Nephron progenitor cell (in vitro differentiated cells): Measurements from ENCODE around the gene ZP1.
A peak's percentile ranks its signal among the peaks of the same experiment; 100 is the strongest.

Experiments used
- DNase-seq: peaks from one replicate; pipeline ENCODE4 v3.0.0; 2021
- H3K27ac Mint-ChIP-seq: 2 replicates; pipeline ENCODE4 v1.8.0; 2021; ENCODE audit warnings: mild to moderate bottlenecking, moderate library complexity, mixed read lengths
- H3K27me3 Mint-ChIP-seq: 2 replicates; pipeline ENCODE4 v1.8.0; 2021; ENCODE audit warnings: mild to moderate bottlenecking, low read depth, mixed read lengths; ENCODE audit not compliant: poor library complexity
- H3K36me3 Mint-ChIP-seq: 2 replicates; pipeline ENCODE4 v1.8.0; 2021; ENCODE audit warnings: low read depth, mixed read lengths
- H3K4me1 Mint-ChIP-seq: 2 replicates; pipeline ENCODE4 v1.8.0; 2021; ENCODE audit warnings: mixed read lengths
- H3K4me3 Mint-ChIP-seq: 2 replicates; pipeline ENCODE4 v1.8.0; 2021; ENCODE audit warnings: mild to moderate bottlenecking, moderate library complexity, mixed read lengths
- H3K9me3 Mint-ChIP-seq: 2 replicates; pipeline ENCODE4 v1.8.0; 2021; ENCODE audit warnings: mild to moderate bottlenecking, moderate library complexity, mixed read lengths
- TF ChIP-seq, protein P1 (sequence below): fragments of 200-600 bp; sonication (generic); IDR thresholded peaks from 2 replicates; pipeline ENCODE4 v1.5.0; 2021; ENCODE audit warnings: antibody characterized with exemption

The ZP1 gene

DNA sequence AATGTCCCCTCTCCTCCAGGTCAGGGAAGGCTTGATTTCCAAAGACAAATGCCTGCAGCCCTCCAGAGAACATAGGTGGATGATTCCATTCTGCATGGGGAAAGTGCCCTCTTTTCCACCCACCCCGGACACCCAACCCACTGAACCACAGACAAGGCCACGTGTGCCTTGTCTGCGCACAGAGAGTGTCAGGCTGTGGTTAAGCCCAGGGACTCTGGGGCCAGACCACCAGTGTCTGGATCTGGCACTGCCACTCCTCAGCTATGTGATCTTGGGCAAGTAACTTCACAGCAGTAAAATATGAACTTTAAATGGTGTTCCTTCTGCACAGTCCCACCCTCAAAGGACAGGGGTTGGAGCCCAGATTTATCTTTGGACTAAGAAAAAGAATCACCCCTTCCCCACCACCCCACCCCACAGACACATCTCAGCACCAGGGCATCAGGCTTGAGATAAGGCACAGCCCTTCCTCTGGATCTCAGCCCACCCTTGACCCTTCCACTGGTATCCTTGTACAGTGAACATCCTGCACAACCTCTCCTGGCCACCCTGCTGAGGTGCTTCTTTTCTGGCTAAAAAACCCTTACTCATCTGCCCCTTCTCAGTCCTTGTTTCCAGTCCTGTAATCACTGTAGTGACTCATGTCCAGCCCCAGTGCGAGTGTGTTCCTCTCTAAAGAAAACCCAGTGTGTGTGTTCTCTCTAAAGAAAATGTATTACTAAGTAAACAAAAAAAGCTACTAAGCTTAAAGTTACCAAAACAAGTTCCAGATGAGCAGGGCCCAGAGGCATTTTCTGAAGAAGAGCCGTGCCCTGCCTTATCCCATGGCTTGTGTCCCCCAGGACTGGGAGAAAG lies 9.7 kb upstream of the ZP1 start:
- Mint-ChIP-seq H3K27me3 (peaks cover 6% of the 10 kb centered on the region), H3K27ac (no peak overlapping the region), H3K36me3 (no peaks in the 10 kb centered on the region), H3K9me3 (no peaks in the 10 kb centered on the region), H3K4me3 (no peak overlapping the region), H3K4me1 (peaks cover 41% of the 10 kb centered on the region)
- TF ChIP-seq, protein P1, sequence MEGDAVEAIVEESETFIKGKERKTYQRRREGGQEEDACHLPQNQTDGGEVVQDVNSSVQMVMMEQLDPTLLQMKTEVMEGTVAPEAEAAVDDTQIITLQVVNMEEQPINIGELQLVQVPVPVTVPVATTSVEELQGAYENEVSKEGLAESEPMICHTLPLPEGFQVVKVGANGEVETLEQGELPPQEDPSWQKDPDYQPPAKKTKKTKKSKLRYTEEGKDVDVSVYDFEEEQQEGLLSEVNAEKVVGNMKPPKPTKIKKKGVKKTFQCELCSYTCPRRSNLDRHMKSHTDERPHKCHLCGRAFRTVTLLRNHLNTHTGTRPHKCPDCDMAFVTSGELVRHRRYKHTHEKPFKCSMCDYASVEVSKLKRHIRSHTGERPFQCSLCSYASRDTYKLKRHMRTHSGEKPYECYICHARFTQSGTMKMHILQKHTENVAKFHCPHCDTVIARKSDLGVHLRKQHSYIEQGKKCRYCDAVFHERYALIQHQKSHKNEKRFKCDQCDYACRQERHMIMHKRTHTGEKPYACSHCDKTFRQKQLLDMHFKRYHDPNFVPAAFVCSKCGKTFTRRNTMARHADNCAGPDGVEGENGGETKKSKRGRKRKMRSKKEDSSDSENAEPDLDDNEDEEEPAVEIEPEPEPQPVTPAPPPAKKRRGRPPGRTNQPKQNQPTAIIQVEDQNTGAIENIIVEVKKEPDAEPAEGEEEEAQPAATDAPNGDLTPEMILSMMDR = no peak
- no peak for DNase-seq

DNA sequence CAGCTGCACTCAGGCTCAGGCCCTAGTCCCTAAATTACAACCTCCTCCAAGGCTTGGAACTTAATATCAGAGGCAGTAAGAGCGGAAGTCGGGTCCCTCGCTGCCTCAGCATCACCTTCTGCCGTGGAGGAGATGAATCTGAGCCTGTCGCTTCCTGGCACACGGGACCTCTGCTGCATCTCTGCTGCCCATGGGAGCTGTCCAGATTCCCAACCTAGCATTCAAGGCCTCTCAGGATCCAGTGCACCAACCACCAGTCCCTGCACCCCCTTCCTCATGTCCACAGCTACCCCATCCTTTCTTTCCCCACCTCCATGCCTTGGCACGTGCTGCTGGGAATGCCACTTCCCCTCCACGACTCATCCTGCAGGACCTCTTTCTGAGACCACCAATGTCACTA lies 9.1 kb upstream of the ZP1 start:
- Mint-ChIP-seq H3K27me3 (peaks cover 6% of the 10 kb centered on the region), H3K4me1 (peaks cover 46% of the 10 kb centered on the region), H3K4me3 (no peak overlapping the region), H3K9me3 (no peaks in the 10 kb centered on the region), H3K36me3 (no peaks in the 10 kb centered on the region), H3K27ac (peak overlapping the region; percentile 88)
- DNase-seq = no peak
- TF ChIP-seq, protein P1 = no peak

DNA sequence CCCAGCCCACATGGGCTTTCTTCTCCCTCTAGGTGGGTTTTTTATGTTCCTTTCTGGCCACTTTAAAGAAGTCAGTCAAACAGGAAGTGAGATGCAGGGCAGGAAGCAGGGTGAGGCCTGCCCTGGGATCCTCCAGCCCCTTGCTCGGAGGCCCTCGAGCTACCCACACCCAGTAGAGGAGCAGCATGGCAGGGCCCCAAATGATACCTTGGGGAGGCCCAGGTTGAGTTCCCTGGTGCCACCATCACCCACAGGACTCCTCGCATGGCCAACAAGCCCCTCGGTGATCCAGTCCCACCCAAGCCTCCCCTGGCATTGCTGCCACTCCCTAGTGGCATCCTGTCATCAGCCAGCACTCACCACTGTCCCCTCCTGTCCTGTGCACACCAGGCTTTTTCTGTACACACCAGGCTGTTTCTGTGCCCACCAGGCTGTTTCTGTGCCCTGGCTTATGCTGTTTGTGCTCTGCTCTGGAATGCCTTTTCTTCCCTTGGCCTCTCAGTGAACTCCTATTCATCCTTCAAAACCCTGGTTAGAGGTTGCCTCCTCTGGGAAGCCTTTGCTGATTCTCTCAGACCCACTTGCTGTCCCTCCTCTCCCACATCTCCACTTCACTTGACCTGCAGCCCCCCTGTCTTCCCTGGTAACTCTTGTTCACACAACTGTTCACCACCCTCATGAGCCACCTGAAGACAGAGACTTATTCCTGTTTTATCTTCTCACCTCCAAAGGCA lies 8.4 kb upstream of the ZP1 start:
- Mint-ChIP-seq H3K4me3 (no peak overlapping the region), H3K9me3 (no peaks in the 10 kb centered on the region), H3K27me3 (peaks cover 6% of the 10 kb centered on the region), H3K36me3 (no peaks in the 10 kb centered on the region), H3K4me1 (peaks cover 52% of the 10 kb centered on the region), H3K27ac (peak overlapping the region; percentile 88)
- DNase-seq = no peak
- TF ChIP-seq, protein P1 = no peak

DNA sequence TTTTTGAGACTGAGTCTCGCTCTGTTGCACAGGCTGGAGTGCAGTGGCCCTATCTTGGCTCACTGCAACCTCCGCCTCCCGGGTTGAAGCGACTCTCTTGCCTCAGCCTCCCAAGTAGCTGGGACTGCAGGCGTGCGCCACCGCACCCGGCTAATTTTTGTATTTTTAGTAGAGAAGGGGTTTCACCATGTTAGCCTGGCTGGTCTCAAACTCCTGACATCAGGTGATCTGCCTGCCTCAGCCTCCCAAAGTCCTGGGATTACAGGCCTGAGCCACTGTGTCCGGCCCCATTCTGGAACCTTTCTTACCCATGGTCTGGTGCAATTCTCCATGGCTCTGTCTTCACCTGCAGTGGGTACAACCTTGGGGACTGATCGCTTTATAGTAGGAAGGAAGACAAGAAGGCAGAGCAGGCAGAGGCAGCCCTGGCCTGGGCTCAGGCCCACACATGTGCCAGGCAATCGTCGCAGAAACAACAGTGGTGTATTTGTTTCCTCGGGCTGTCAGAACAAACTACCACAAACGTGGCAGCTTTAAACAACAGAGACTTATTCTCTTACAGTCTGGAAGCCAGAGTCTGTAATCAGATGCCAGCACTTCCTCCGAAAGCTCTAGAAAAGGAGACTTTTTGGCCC lies 7.6 kb upstream of the ZP1 start:
- no peak overlapping the region for H3K4me3 Mint-ChIP-seq
- TF ChIP-seq, protein P1 = no peak
- no peaks in the 10 kb centered on the region for H3K36me3 Mint-ChIP-seq
- no peak for DNase-seq
- H3K9me3 Mint-ChIP-seq = no peaks in the 10 kb centered on the region
- H3K27ac Mint-ChIP-seq = no peak overlapping the region
- H3K27me3 Mint-ChIP-seq = peaks cover 6% of the 10 kb centered on the region
- peaks cover 52% of the 10 kb centered on the region for H3K4me1 Mint-ChIP-seq

DNA sequence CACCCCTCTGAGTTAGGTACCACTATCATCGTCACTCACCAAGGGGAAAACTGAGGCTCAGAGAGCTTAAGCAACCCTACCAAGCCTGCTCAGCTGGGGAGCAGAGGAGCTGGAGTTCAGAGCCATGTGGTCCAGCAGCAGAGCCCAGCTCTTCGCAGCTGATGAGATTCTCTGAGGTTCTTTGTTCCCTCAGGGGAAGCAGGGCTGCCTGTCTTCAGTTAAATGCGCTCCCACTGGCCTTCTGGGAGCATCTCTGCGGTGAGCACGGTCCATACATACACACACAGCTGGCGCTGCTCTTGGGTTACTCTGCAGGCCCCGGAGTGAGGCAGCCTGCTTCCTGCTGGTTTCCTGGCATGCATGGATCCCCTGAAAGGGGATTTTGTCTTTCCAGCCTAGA lies 6.4 kb upstream of the ZP1 start:
- Mint-ChIP-seq H3K27ac (no peak overlapping the region), H3K27me3 (peaks cover 6% of the 10 kb centered on the region), H3K4me1 (peaks cover 48% of the 10 kb centered on the region), H3K4me3 (no peak overlapping the region), H3K9me3 (no peaks in the 10 kb centered on the region), H3K36me3 (no peaks in the 10 kb centered on the region)
- no peak for DNase-seq
- TF ChIP-seq, protein P1 = no peak
